ENCODE results near the gene RAB4B.
"Not testable (repeated sequence)": the region's sequence is repeated elsewhere in the genome, so short reads cannot be mapped to it uniquely, and the experiment has no call there.

The RAB4B gene

GRCh38 chr19:40777937-40778705 is at the start of gene RAB4B:
RAB4B (plus strand) TSS chr19:40778247; CDS start chr19:40778376, 129 bp downstream.
- peak; percentile 100 for DNase-seq (ENCODE audit: low read depth, low spot score)

- not testable (repeated sequence) for DNase-seq (ENCODE audit: low read depth, low spot score)
Observed at GRCh38 chr19:40730065-40730464, 48.0 kb upstream of the RAB4B start.

- DNase-seq (ENCODE audit: low read depth, low spot score) = not testable (repeated sequence)
Observed at GRCh38 chr19:40732304-40732703, 45.7 kb upstream of the RAB4B start.

GRCh38 chr19:40733149-40733548 is 44.9 kb upstream of the RAB4B start:
- DNase-seq (ENCODE audit: low read depth, low spot score) = no peak

- no peak for DNase-seq (ENCODE audit: low read depth, low spot score)
Observed at GRCh38 chr19:40735013-40735771, 42.9 kb upstream of the RAB4B start.

- no peak for DNase-seq (ENCODE audit: low read depth, low spot score)
Observed at GRCh38 chr19:40736661-40737060, 41.4 kb upstream of the RAB4B start.

GRCh38 chr19:40737102-40737644 is 40.9 kb upstream of the RAB4B start:
- DNase-seq (ENCODE audit: low read depth, low spot score) = no peak

- no peak for DNase-seq (ENCODE audit: low read depth, low spot score)
Observed at GRCh38 chr19:40739030-40739839, 38.8 kb upstream of the RAB4B start.

GRCh38 chr19:40739871-40740703 is 38.0 kb upstream of the RAB4B start:
- no peak for DNase-seq (ENCODE audit: low read depth, low spot score)

- DNase-seq (ENCODE audit: low read depth, low spot score) = no peak
Observed at GRCh38 chr19:40740747-40741146, 37.3 kb upstream of the RAB4B start.

GRCh38 chr19:40741527-40742390 is 36.3 kb upstream of the RAB4B start:
- DNase-seq (ENCODE audit: low read depth, low spot score) = no peak

GRCh38 chr19:40742477-40742876 is 35.6 kb upstream of the RAB4B start:
- no peak for DNase-seq (ENCODE audit: low read depth, low spot score)

GRCh38 chr19:40742886-40743285 is 35.2 kb upstream of the RAB4B start:
- no peak for DNase-seq (ENCODE audit: low read depth, low spot score)

- DNase-seq (ENCODE audit: low read depth, low spot score) = no peak
Observed at GRCh38 chr19:40743926-40744325, 34.1 kb upstream of the RAB4B start.

- DNase-seq (ENCODE audit: low read depth, low spot score) = no peak
Observed at GRCh38 chr19:40744554-40745401, 33.3 kb upstream of the RAB4B start.

GRCh38 chr19:40745402-40745780 is 32.7 kb upstream of the RAB4B start:
- DNase-seq (ENCODE audit: low read depth, low spot score) = no peak

- DNase-seq (ENCODE audit: low read depth, low spot score) = no peak
Observed at GRCh38 chr19:40747536-40747935, 30.5 kb upstream of the RAB4B start.

GRCh38 chr19:40750058-40750873 is 27.8 kb upstream of the RAB4B start, which contains the start of gene ACTMAP:
ACTMAP (minus strand) TSS chr19:40750477; CDS start chr19:40749803, 674 bp downstream.
- peak; percentile 98 for DNase-seq (ENCODE audit: low read depth, low spot score)

Measured in activated naive CD8-positive, alpha-beta T cell treated with anti-CD3 and anti-CD28 coated beads, Interleukin-2, amount 50 U/mL, for 16 hours (primary cell).